Dermis lymphatic vessel endothelial cell (primary cell): ENCODE data around the gene LRRTM1. TPM values are rescaled to one million over a fixed set of nuclear protein-coding genes. Genes with fewer than 3 reads are reported as not detected.

Experiments used
- total RNA-seq: library from RNA; depleted of rRNA; stranded (reverse); fragments of >200 nt; gene quantifications from 2 replicates; pipeline ENCODE4 v1.2.1, GENCODE V29; 2014

Gene LRRTM1
- total RNA-seq = not detected in 2 replicates

GRCh38 chr2:80303909-80304837 is at the start of gene LRRTM1:
Gene LRRTM1, minus strand, starts transcription at chr2:80304752. Its CDS starts 933 bp downstream, at chr2:80303819.

